Measurements from ENCODE around the gene SLC6A4. TPM values are rescaled to one million over a fixed set of nuclear protein-coding genes. Genes with fewer than 3 reads are reported as not detected.

Gene SLC6A4
- under 1 TPM in 1 of 5 experiments, not detected in 4; 0.10 TPM for total RNA-seq
- under 1 TPM; 0.05 to 0.09 TPM for polyA plus RNA-seq
- not detected for total RNA-seq

GRCh38 chr17:30235386-30236296 is at the start of gene SLC6A4:
Gene SLC6A4, minus strand, starts transcription at chr17:30235697. Its CDS starts 13,739 bp downstream, at chr17:30221958.
- H3K27ac Mint-ChIP-seq = no peak within 1 kb of the TSS

GRCh38 chr17:30279156-30279555 is 43.7 kb upstream of the SLC6A4 start:
- H3K27ac Mint-ChIP-seq = peak overlapping the region in 1 of 9 donors; percentile 46
- POLR2A ChIA-PET = interaction anchor here (0.6 kb wide), 1 partner anchor 57 kb away, joined by 6 read pairs; no protein-coding TSS in a partner anchor
- H3K27ac ChIP-seq (ENCODE audit: low read depth, low read length) = no peak overlapping the region
- no peak overlapping the region for H3K4me3 Mint-ChIP-seq
- no peaks in the 10 kb centered on the region for H3K4me1 ChIP-seq (ENCODE audit: control insufficient read depth in 2 of 2, insufficient read depth in 2 of 2, low read length in 2 of 2)
- no peaks in the 10 kb centered on the region for H3K9me3 ChIP-seq (ENCODE audit: control insufficient read depth in 2 of 3, low read length in 3 of 3)
- H3K9me3 Mint-ChIP-seq = no peaks in the 10 kb centered on the region
- peaks cover 0 to 6% (median 0%) of the 10 kb centered on the region in 7 donors for H3K4me1 Mint-ChIP-seq
- H3K4me3 ChIP-seq (ENCODE audit: low read length) = no peak overlapping the region
- no peaks in the 10 kb centered on the region for H3K27me3 Mint-ChIP-seq
- intact Hi-C loops (cut with micrococcal nuclease) = loop anchor here in 1 of 2 donors (5.0 kb wide), 1 partner anchor 152 kb away; no protein-coding TSS in a partner anchor
- DNase-seq (no peak), ATAC-seq (no peak)
- no peaks in the 10 kb centered on the region for H3K27me3 ChIP-seq (ENCODE audit: control insufficient read depth in 2 of 2, insufficient read depth in 2 of 2, low read length in 2 of 2)
- CTCF ChIA-PET = interaction anchor here (0.7 to 1.9 kb wide), 7 partner anchors 44 to 162 kb away, joined by 3 to 5 read pairs (median 3); partner anchors contain the start of gene NSRP1
- H3K36me3 Mint-ChIP-seq = peaks cover 5 to 52% (median 22%) of the 10 kb centered on the region in 5 donors
- peaks cover 3 to 56% (median 5%) of the 10 kb centered on the region in 3 experiments for H3K36me3 ChIP-seq (ENCODE audit: control insufficient read depth in 2 of 3, insufficient read depth in 3 of 3, low read length in 3 of 3)

More at GRCh38 chr17:30235386-30236296, at the start of gene SLC6A4:
- ChIA-PET CTCF (no interaction called here), POLR2A (interaction anchor here (0.6 kb wide), 1 partner anchor 558 kb away, joined by 6 read pairs; no protein-coding TSS in a partner anchor)
- no peak within 1 kb of the TSS for H3K27ac ChIP-seq (ENCODE audit: low read depth, low read length)
- ATAC-seq (no peak), DNase-seq (no peak)
- Mint-ChIP-seq H3K27me3 (peaks cover 60 to 79% (median 77%) of the 10 kb centered on the region in 5 donors), H3K9me3 (peaks cover 0 to 1% (median 0%) of the 10 kb centered on the region in 11 donors), H3K4me1 (peaks cover 6 to 31% (median 17%) of the 10 kb centered on the region in 7 donors), H3K36me3 (peaks cover 0 to 3% (median 0%) of the 10 kb centered on the region in 5 donors), H3K4me3 (peak within 1 kb of the TSS; percentile 67 to 83 (median 76))
- intact Hi-C loops (cut with micrococcal nuclease) = no loop called here
- H3K4me1 ChIP-seq (ENCODE audit: control insufficient read depth in 2 of 2, insufficient read depth in 2 of 2, low read length in 2 of 2) = peaks cover 0 to 6% of the 10 kb centered on the region in 2 donors
- H3K27me3 ChIP-seq (ENCODE audit: control insufficient read depth in 2 of 2, insufficient read depth in 2 of 2, low read length in 2 of 2) = peaks cover 0 to 7% of the 10 kb centered on the region in 2 donors
- H3K36me3 ChIP-seq (ENCODE audit: control insufficient read depth in 2 of 3, insufficient read depth in 3 of 3, low read length in 3 of 3) = no peaks in the 10 kb centered on the region
- H3K9me3 ChIP-seq (ENCODE audit: control insufficient read depth in 2 of 3, low read length in 3 of 3) = no peaks in the 10 kb centered on the region
- H3K4me3 ChIP-seq (ENCODE audit: low read length) = peak within 1 kb of the TSS; percentile 33

GRCh38 chr17:30278032-30278431 is 42.5 kb upstream of the SLC6A4 start:
- peaks cover 0 to 6% (median 0%) of the 10 kb centered on the region in 7 donors for H3K4me1 Mint-ChIP-seq
- peaks cover 5 to 53% (median 32%) of the 10 kb centered on the region in 5 donors for H3K36me3 Mint-ChIP-seq
- Histone ChIP-seq H3K27me3 (ENCODE audit: control insufficient read depth in 2 of 2, insufficient read depth in 2 of 2, low read length in 2 of 2) (no peaks in the 10 kb centered on the region), H3K4me3 (ENCODE audit: low read length) (no peak overlapping the region), H3K4me1 (ENCODE audit: control insufficient read depth in 2 of 2, insufficient read depth in 2 of 2, low read length in 2 of 2) (no peaks in the 10 kb centered on the region), H3K36me3 (ENCODE audit: control insufficient read depth in 2 of 3, insufficient read depth in 3 of 3, low read length in 3 of 3) (peaks cover 0 to 55% (median 10%) of the 10 kb centered on the region in 3 experiments), H3K9me3 (ENCODE audit: control insufficient read depth in 2 of 3, low read length in 3 of 3) (no peaks in the 10 kb centered on the region), H3K27ac (ENCODE audit: low read depth, low read length) (no peak overlapping the region)
- H3K27me3 Mint-ChIP-seq = no peaks in the 10 kb centered on the region
- DNase-seq (peak in 1 of 9 donors; percentile 6), ATAC-seq (no peak)
- POLR2A ChIA-PET = interaction anchor here (0.6 kb wide), 1 partner anchor 12 kb away, joined by 3 read pairs; no protein-coding TSS in a partner anchor
- peak overlapping the region in 2 of 9 donors; percentile 2 to 32 for H3K27ac Mint-ChIP-seq
- intact Hi-C loops (cut with micrococcal nuclease) = loop anchor here (1.0 to 5.0 kb wide), 2 partner anchors 151 to 174 kb away; no protein-coding TSS in a partner anchor
- H3K9me3 Mint-ChIP-seq = no peaks in the 10 kb centered on the region
- CTCF ChIA-PET = interaction anchor here (0.6 to 1.5 kb wide), 5 partner anchors 17 to 173 kb away, joined by 3 to 4 read pairs (median 4); no protein-coding TSS in a partner anchor
- no peak overlapping the region for H3K4me3 Mint-ChIP-seq

- H3K9me3 ChIP-seq (ENCODE audit: control insufficient read depth in 2 of 3, low read length in 3 of 3) = no peaks in the 10 kb centered on the region
- ATAC-seq = no peak
- H3K27ac Mint-ChIP-seq = no peak overlapping the region
- no peaks in the 10 kb centered on the region for H3K4me1 ChIP-seq (ENCODE audit: control insufficient read depth in 2 of 2, insufficient read depth in 2 of 2, low read length in 2 of 2)
- H3K36me3 ChIP-seq (ENCODE audit: control insufficient read depth in 2 of 3, insufficient read depth in 3 of 3, low read length in 3 of 3) = peaks cover 8 to 63% (median 14%) of the 10 kb centered on the region in 3 experiments
- H3K4me3 Mint-ChIP-seq = no peak overlapping the region
- no peak overlapping the region for H3K27ac ChIP-seq (ENCODE audit: low read depth, low read length)
- ChIA-PET CTCF (no interaction called here), POLR2A (no interaction called here)
- no peak overlapping the region for H3K4me3 ChIP-seq (ENCODE audit: low read length)
- no peak for DNase-seq
- peaks cover 21 to 62% (median 44%) of the 10 kb centered on the region in 5 donors for H3K36me3 Mint-ChIP-seq
- H3K9me3 Mint-ChIP-seq = no peaks in the 10 kb centered on the region
- intact Hi-C loops (cut with micrococcal nuclease) = loop anchor here in 1 of 2 donors (5.0 kb wide), 1 partner anchor 149 kb away; no protein-coding TSS in a partner anchor
- H3K27me3 Mint-ChIP-seq = no peaks in the 10 kb centered on the region
- H3K4me1 Mint-ChIP-seq = peaks cover 0 to 6% (median 0%) of the 10 kb centered on the region in 7 donors
- no peaks in the 10 kb centered on the region for H3K27me3 ChIP-seq (ENCODE audit: control insufficient read depth in 2 of 2, insufficient read depth in 2 of 2, low read length in 2 of 2)
Measured at GRCh38 chr17:30275911-30276310, 40.4 kb upstream of the SLC6A4 start.

- ChIA-PET CTCF (no interaction called here), POLR2A (interaction anchor here (0.6 kb wide), 1 partner anchor 145 kb away, joined by 4 read pairs; no protein-coding TSS in a partner anchor)
- H3K36me3 Mint-ChIP-seq = peaks cover 22 to 63% (median 46%) of the 10 kb centered on the region in 5 donors
- peaks cover 8 to 62% (median 16%) of the 10 kb centered on the region in 3 experiments for H3K36me3 ChIP-seq (ENCODE audit: control insufficient read depth in 2 of 3, insufficient read depth in 3 of 3, low read length in 3 of 3)
- no peaks in the 10 kb centered on the region for H3K4me1 ChIP-seq (ENCODE audit: control insufficient read depth in 2 of 2, insufficient read depth in 2 of 2, low read length in 2 of 2)
- intact Hi-C loops (cut with micrococcal nuclease) = loop anchor here in 1 of 2 donors (5.0 kb wide), 1 partner anchor 148 kb away; no protein-coding TSS in a partner anchor
- no peaks in the 10 kb centered on the region for H3K9me3 Mint-ChIP-seq
- no peak overlapping the region for H3K4me3 Mint-ChIP-seq
- no peaks in the 10 kb centered on the region for H3K27me3 Mint-ChIP-seq
- ATAC-seq (no peak), DNase-seq (no peak)
- no peaks in the 10 kb centered on the region for H3K9me3 ChIP-seq (ENCODE audit: control insufficient read depth in 2 of 3, low read length in 3 of 3)
- H3K27ac ChIP-seq (ENCODE audit: low read depth, low read length) = no peak overlapping the region
- no peaks in the 10 kb centered on the region for H3K27me3 ChIP-seq (ENCODE audit: control insufficient read depth in 2 of 2, insufficient read depth in 2 of 2, low read length in 2 of 2)
- no peak overlapping the region for H3K4me3 ChIP-seq (ENCODE audit: low read length)
- peaks cover 0 to 6% (median 0%) of the 10 kb centered on the region in 7 donors for H3K4me1 Mint-ChIP-seq
- H3K27ac Mint-ChIP-seq = peak overlapping the region in 1 of 9 donors; percentile 20
Measured at GRCh38 chr17:30274887-30275286, 39.4 kb upstream of the SLC6A4 start.

- intact Hi-C loops (cut with micrococcal nuclease) = no loop called here
- CTCF ChIA-PET = interaction anchor here (0.7 to 1.2 kb wide), 2 partner anchors 13 to 62 kb away, joined by 3 read pairs; no protein-coding TSS in a partner anchor
- peak overlapping the region in 1 of 9 donors; percentile 26 for H3K27ac Mint-ChIP-seq
Measured at GRCh38 chr17:30273373-30273772, 37.9 kb upstream of the SLC6A4 start.

More at GRCh38 chr17:30273373-30273772, 37.9 kb upstream of the SLC6A4 start:
- Mint-ChIP-seq H3K9me3 (no peaks in the 10 kb centered on the region), H3K36me3 (peaks cover 24 to 61% (median 40%) of the 10 kb centered on the region in 5 donors), H3K27me3 (no peaks in the 10 kb centered on the region), H3K4me3 (no peak overlapping the region), H3K4me1 (peaks cover 0 to 6% (median 0%) of the 10 kb centered on the region in 7 donors)
- H3K36me3 ChIP-seq (ENCODE audit: control insufficient read depth in 2 of 3, insufficient read depth in 3 of 3, low read length in 3 of 3) = peaks cover 8 to 54% (median 16%) of the 10 kb centered on the region in 3 experiments
- H3K4me3 ChIP-seq (ENCODE audit: low read length) = no peak overlapping the region
- POLR2A ChIA-PET = interaction anchor here (0.8 to 1.2 kb wide), 2 partner anchors 14 to 19 kb away, joined by 3 to 4 read pairs; no protein-coding TSS in a partner anchor
- H3K9me3 ChIP-seq (ENCODE audit: control insufficient read depth in 2 of 3, low read length in 3 of 3) = no peaks in the 10 kb centered on the region
- H3K27me3 ChIP-seq (ENCODE audit: control insufficient read depth in 2 of 2, insufficient read depth in 2 of 2, low read length in 2 of 2) = no peaks in the 10 kb centered on the region
- H3K27ac ChIP-seq (ENCODE audit: low read depth, low read length) = no peak overlapping the region
- no peak for ATAC-seq
- no peak for DNase-seq
- no peaks in the 10 kb centered on the region for H3K4me1 ChIP-seq (ENCODE audit: control insufficient read depth in 2 of 2, insufficient read depth in 2 of 2, low read length in 2 of 2)

Data from naive thymus-derived CD4-positive, alpha-beta T cell (primary cell).